ENCODE data around the gene NDUFB6.
A peak's percentile ranks its signal among the peaks of the same experiment; 100 is the strongest.

GRCh38 chr9:32552172-32552872 is 20.6 kb downstream of the NDUFB6 start, which contains the start of the genes SMIM27 and TOPORS:
- TF ChIP-seq CTCF (conservative IDR thresholded peaks at IDR 0.05; ENCODE audit: low read depth, low read length) (no peak), RAD21 (IDR thresholded peaks at IDR 0.05; ENCODE audit: low read length) (no peak), POLR2A (IDR thresholded peaks at IDR 0.05; ENCODE audit: low read depth, low read length) (peak; percentile 90), MAFK (IDR thresholded peaks at IDR 0.05; ENCODE audit: low read depth, low read length) (no peak), FOS (IDR thresholded peaks at IDR 0.05; ENCODE audit: low read depth, low read length) (peak; percentile 26; the same call in 1 of the 2 replicates), RCOR1 (IDR thresholded peaks at IDR 0.05; ENCODE audit: insufficient replicate concordance, low read length) (no peak), USF2 (IDR thresholded peaks at IDR 0.05; ENCODE audit: low read depth, low read length) (peak; percentile 96), CEBPB (IDR thresholded peaks at IDR 0.05; ENCODE audit: low read depth, low read length) (peak; percentile 79)

Measured in IMR-90 (cell line).